Measurements from ENCODE around the gene MED13. TPM values are rescaled to one million over a fixed set of nuclear protein-coding genes. Genes with fewer than 3 reads are reported as not detected.

Gene MED13
- total and polyA plus RNA-seq, 4 donors: 23.7 to 93.9 (median 54.2) TPM

GRCh38 chr17:62101090-62101489 is 36.0 kb upstream of the MED13 start:
- H3K27ac ChIP-seq (ENCODE audit: low read depth, low read length): no peak overlapping the region
- no peaks in the 10 kb centered on the region for H3K4me1 ChIP-seq (ENCODE audit: control insufficient read depth, insufficient read depth, low read length)
- H3K9me3 ChIP-seq (ENCODE audit: control insufficient read depth, insufficient read depth, low read length): no peaks in the 10 kb centered on the region
- no peak for DNase-seq (ENCODE audit: low read depth in 4 of 6, low spot score in 6 of 6)
- no peaks in the 10 kb centered on the region for H3K36me3 ChIP-seq (ENCODE audit: control insufficient read depth, insufficient read depth, low read length)
- no peaks in the 10 kb centered on the region for H3K27me3 ChIP-seq (ENCODE audit: control insufficient read depth, insufficient read depth, low read length)
- no peak overlapping the region for H3K4me3 ChIP-seq (ENCODE audit: low read depth, low read length)

DNA sequence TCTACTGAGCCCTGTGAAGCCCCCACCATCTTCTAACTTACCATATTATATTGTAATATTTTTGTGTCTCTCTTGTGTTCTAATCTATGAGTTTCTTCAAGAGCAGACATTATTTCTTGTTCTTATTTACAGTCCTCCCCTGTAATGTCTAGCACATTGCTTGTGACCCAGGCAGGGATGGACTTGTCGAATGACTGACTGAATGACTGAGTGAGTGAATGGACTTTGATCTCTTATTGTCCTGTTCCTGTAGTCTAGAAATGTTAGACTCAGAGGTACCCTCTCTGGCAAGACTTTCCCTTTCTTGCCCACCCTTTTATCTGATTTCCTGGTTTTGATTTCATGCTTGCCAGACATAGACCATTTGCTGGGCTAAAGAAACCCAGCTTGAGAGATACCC is 35.0 kb upstream of the MED13 start:
- Histone ChIP-seq H3K9me3 (ENCODE audit: control insufficient read depth, insufficient read depth, low read length) (no peaks in the 10 kb centered on the region), H3K36me3 (ENCODE audit: control insufficient read depth, insufficient read depth, low read length) (no peaks in the 10 kb centered on the region), H3K27ac (ENCODE audit: low read depth, low read length) (no peak overlapping the region), H3K4me3 (ENCODE audit: low read depth, low read length) (no peak overlapping the region), H3K27me3 (ENCODE audit: control insufficient read depth, insufficient read depth, low read length) (no peaks in the 10 kb centered on the region), H3K4me1 (ENCODE audit: control insufficient read depth, insufficient read depth, low read length) (no peaks in the 10 kb centered on the region)
- no CpG with 5 or more reads among the region's 1 CpG for WGBS (ENCODE audit: insufficient coverage)
- DNase-seq (ENCODE audit: low read depth in 4 of 6, low spot score in 6 of 6): no peak

DNA sequence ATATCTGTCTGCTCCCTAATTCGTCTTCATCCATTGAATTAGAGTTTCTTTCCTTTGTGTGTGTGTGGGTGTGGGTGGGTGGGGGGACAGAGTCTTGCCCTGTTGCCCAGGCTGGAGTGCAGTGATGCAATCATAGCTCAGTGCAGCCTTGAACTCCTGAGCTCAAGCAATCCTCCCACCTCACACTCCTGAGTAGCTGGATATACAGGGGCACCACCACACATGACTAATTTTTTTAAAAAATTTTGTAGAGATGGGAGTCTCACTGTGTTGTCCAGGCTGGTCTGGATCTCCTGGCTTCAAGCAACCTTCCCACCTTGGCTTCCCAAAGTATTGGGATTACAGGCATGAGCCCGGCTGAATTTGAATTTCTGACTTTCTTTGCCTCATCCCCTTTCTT is 34.5 kb upstream of the MED13 start:
- Histone ChIP-seq H3K27ac (ENCODE audit: low read depth, low read length) (no peak overlapping the region), H3K9me3 (ENCODE audit: control insufficient read depth, insufficient read depth, low read length) (no peaks in the 10 kb centered on the region), H3K27me3 (ENCODE audit: control insufficient read depth, insufficient read depth, low read length) (no peaks in the 10 kb centered on the region), H3K36me3 (ENCODE audit: control insufficient read depth, insufficient read depth, low read length) (no peaks in the 10 kb centered on the region), H3K4me3 (ENCODE audit: low read depth, low read length) (no peak overlapping the region), H3K4me1 (ENCODE audit: control insufficient read depth, insufficient read depth, low read length) (no peaks in the 10 kb centered on the region)
- no peak for DNase-seq (ENCODE audit: low read depth in 4 of 6, low spot score in 6 of 6)
- 93% methylated on average over 1 of the region's 2 CpGs for WGBS (ENCODE audit: insufficient coverage)

- H3K4me1 ChIP-seq (ENCODE audit: control insufficient read depth, insufficient read depth, low read length): no peaks in the 10 kb centered on the region
- no peak overlapping the region for H3K27ac ChIP-seq (ENCODE audit: low read depth, low read length)
- H3K9me3 ChIP-seq (ENCODE audit: control insufficient read depth, insufficient read depth, low read length): no peaks in the 10 kb centered on the region
- DNase-seq (ENCODE audit: low read depth in 4 of 6, low spot score in 6 of 6): no peak
- no peaks in the 10 kb centered on the region for H3K36me3 ChIP-seq (ENCODE audit: control insufficient read depth, insufficient read depth, low read length)
- WGBS (ENCODE audit: insufficient coverage): 93% methylated on average over 4 of the region's 4 CpGs
- H3K4me3 ChIP-seq (ENCODE audit: low read depth, low read length): no peak overlapping the region
- H3K27me3 ChIP-seq (ENCODE audit: control insufficient read depth, insufficient read depth, low read length): no peaks in the 10 kb centered on the region
These were observed 33.6 kb upstream of the MED13 start for GRCh38 chr17:62098623-62099231.

DNA sequence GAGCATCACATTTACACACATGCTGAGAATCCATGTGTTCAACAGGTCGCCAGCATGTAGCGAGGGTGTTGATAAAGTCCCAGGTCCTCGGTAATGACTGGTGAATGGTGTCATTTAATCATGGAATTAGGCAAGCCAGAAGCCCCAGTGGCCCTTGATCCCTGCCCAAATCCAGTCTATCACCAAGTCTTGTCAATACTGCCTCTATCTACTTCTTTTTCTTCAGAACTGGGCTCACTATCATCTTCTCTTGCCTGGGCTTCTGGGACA is 31.3 kb upstream of the MED13 start:
- no peaks in the 10 kb centered on the region for H3K36me3 ChIP-seq (ENCODE audit: control insufficient read depth, insufficient read depth, low read length)
- H3K4me3 ChIP-seq (ENCODE audit: low read depth, low read length): no peak overlapping the region
- no peak overlapping the region for H3K27ac ChIP-seq (ENCODE audit: low read depth, low read length)
- whole genome bisulfite sequencing (ENCODE audit: insufficient coverage): 73% methylated on average over 2 of the region's 3 CpGs
- no peak for DNase-seq (ENCODE audit: low read depth in 4 of 6, low spot score in 6 of 6)
- no peaks in the 10 kb centered on the region for H3K9me3 ChIP-seq (ENCODE audit: control insufficient read depth, insufficient read depth, low read length)
- H3K4me1 ChIP-seq (ENCODE audit: control insufficient read depth, insufficient read depth, low read length): no peaks in the 10 kb centered on the region
- no peaks in the 10 kb centered on the region for H3K27me3 ChIP-seq (ENCODE audit: control insufficient read depth, insufficient read depth, low read length)

- no peak overlapping the region for H3K4me3 ChIP-seq (ENCODE audit: low read depth, low read length)
- H3K27ac ChIP-seq (ENCODE audit: low read depth, low read length): no peak overlapping the region
- no peaks in the 10 kb centered on the region for H3K4me1 ChIP-seq (ENCODE audit: control insufficient read depth, insufficient read depth, low read length)
- H3K9me3 ChIP-seq (ENCODE audit: control insufficient read depth, insufficient read depth, low read length): no peaks in the 10 kb centered on the region
- H3K27me3 ChIP-seq (ENCODE audit: control insufficient read depth, insufficient read depth, low read length): no peaks in the 10 kb centered on the region
- no peak for DNase-seq (ENCODE audit: low read depth in 4 of 6, low spot score in 6 of 6)
- 0% methylated on average over 2 of the region's 2 CpGs for WGBS (ENCODE audit: insufficient coverage)
- no peaks in the 10 kb centered on the region for H3K36me3 ChIP-seq (ENCODE audit: control insufficient read depth, insufficient read depth, low read length)
These were observed 29.1 kb upstream of the MED13 start for GRCh38 chr17:62094175-62094574.

- no peaks in the 10 kb centered on the region for H3K9me3 ChIP-seq (ENCODE audit: control insufficient read depth, insufficient read depth, low read length)
- H3K4me3 ChIP-seq (ENCODE audit: low read depth, low read length): no peak overlapping the region
- 72% methylated on average over 5 of the region's 7 CpGs for WGBS (ENCODE audit: insufficient coverage)
- H3K36me3 ChIP-seq (ENCODE audit: control insufficient read depth, insufficient read depth, low read length): no peaks in the 10 kb centered on the region
- no peaks in the 10 kb centered on the region for H3K4me1 ChIP-seq (ENCODE audit: control insufficient read depth, insufficient read depth, low read length)
- DNase-seq (ENCODE audit: low read depth in 4 of 6, low spot score in 6 of 6): peak in 1 of 6 donors; percentile 7
- no peak overlapping the region for H3K27ac ChIP-seq (ENCODE audit: low read depth, low read length)
- no peaks in the 10 kb centered on the region for H3K27me3 ChIP-seq (ENCODE audit: control insufficient read depth, insufficient read depth, low read length)
These were observed 28.4 kb upstream of the MED13 start for GRCh38 chr17:62093188-62094155.

DNA sequence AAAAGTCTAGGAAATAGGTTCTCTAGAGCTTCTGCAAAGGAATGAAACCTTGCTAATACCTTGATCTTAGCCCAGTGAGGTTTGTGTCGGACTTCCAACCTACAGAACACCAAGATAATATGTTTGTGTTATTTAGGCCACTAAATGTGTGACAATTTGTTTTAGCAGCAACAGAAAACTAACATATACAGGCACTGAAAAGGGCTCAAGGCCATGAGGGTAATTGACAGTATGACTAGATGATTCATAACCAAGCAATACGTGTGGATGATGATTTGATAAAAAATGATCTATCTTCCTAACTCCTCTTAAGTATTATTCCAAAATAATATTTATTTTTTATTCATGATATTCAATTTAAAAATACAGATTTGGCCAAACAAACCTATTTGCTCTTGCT is 27.7 kb upstream of the MED13 start:
- H3K4me3 ChIP-seq (ENCODE audit: low read depth, low read length): no peak overlapping the region
- no peaks in the 10 kb centered on the region for H3K4me1 ChIP-seq (ENCODE audit: control insufficient read depth, insufficient read depth, low read length)
- no peaks in the 10 kb centered on the region for H3K9me3 ChIP-seq (ENCODE audit: control insufficient read depth, insufficient read depth, low read length)
- H3K36me3 ChIP-seq (ENCODE audit: control insufficient read depth, insufficient read depth, low read length): no peaks in the 10 kb centered on the region
- H3K27ac ChIP-seq (ENCODE audit: low read depth, low read length): no peak overlapping the region
- DNase-seq (ENCODE audit: low read depth in 4 of 6, low spot score in 6 of 6): no peak
- WGBS (ENCODE audit: insufficient coverage): no CpG with 5 or more reads among the region's 2 CpGs
- no peaks in the 10 kb centered on the region for H3K27me3 ChIP-seq (ENCODE audit: control insufficient read depth, insufficient read depth, low read length)

- no peak for DNase-seq (ENCODE audit: low read depth in 4 of 6, low spot score in 6 of 6)
- Histone ChIP-seq H3K9me3 (ENCODE audit: control insufficient read depth, insufficient read depth, low read length) (no peaks in the 10 kb centered on the region), H3K4me1 (ENCODE audit: control insufficient read depth, insufficient read depth, low read length) (no peaks in the 10 kb centered on the region), H3K36me3 (ENCODE audit: control insufficient read depth, insufficient read depth, low read length) (no peaks in the 10 kb centered on the region), H3K27ac (ENCODE audit: low read depth, low read length) (no peak overlapping the region), H3K27me3 (ENCODE audit: control insufficient read depth, insufficient read depth, low read length) (no peaks in the 10 kb centered on the region), H3K4me3 (ENCODE audit: low read depth, low read length) (no peak overlapping the region)
- 100% methylated on average over 1 of the region's 1 CpG for WGBS (ENCODE audit: insufficient coverage)
These were observed 26.7 kb upstream of the MED13 start for GRCh38 chr17:62091804-62092203.

DNA sequence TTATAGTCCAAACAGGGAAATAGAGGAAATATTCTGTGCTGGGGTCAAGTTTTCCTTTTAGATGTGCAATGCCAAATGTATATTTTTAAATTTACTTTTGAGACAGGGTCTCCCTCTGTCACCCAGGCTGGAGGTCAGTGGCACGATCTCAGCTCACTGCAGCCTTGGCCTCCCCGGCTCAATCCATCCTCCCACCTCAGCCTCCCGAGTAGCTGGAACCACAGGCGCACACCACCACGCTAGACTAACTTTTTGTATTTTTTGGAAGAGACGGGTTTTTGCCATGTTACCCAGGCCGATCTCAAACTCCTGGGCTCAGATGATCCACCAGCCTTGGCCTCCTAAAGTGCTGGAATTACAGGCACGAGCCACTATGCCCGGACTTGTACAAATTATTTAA is 25.8 kb upstream of the MED13 start:
- Histone ChIP-seq H3K4me1 (ENCODE audit: control insufficient read depth, insufficient read depth, low read length) (no peaks in the 10 kb centered on the region), H3K9me3 (ENCODE audit: control insufficient read depth, insufficient read depth, low read length) (no peaks in the 10 kb centered on the region), H3K27ac (ENCODE audit: low read depth, low read length) (no peak overlapping the region), H3K4me3 (ENCODE audit: low read depth, low read length) (no peak overlapping the region), H3K36me3 (ENCODE audit: control insufficient read depth, insufficient read depth, low read length) (no peaks in the 10 kb centered on the region), H3K27me3 (ENCODE audit: control insufficient read depth, insufficient read depth, low read length) (no peaks in the 10 kb centered on the region)
- WGBS (ENCODE audit: insufficient coverage): 96% methylated on average over 8 of the region's 9 CpGs
- no peak for DNase-seq (ENCODE audit: low read depth in 4 of 6, low spot score in 6 of 6)

All from spinal cord (tissue), 10 donors.